Epithelial cell of proximal tubule (primary cell): ENCODE results near the gene RAB11FIP4. TPM values are rescaled to one million over a fixed set of nuclear protein-coding genes. Genes with fewer than 3 reads are reported as not detected.

Experiments used
- DNase-seq: peaks from one replicate; pipeline ENCODE4 v3.0.0-alpha.2; 2011; ENCODE audit warnings: low read depth
- H3K4me3 ChIP-seq: 2 replicates; pipeline ENCODE4 v1.5.1; 2011; ENCODE audit warnings: low read depth, mild to moderate bottlenecking, low read length
- total RNA-seq: library from RNA; depleted of rRNA; stranded (reverse); fragments of >200 nt; gene quantifications from 2 replicates; pipeline ENCODE4 v1.2.3, GENCODE V29; 2015
- TF ChIP-seq, protein P1 (sequence below): conservative IDR thresholded peaks from 2 replicates; pipeline ENCODE4 v1.5.1; 2012; ENCODE audit warnings: low read depth, mild to moderate bottlenecking, low read length

RAB11FIP4 gene
- total RNA-seq, 1 donor from 2014 or later = 15.1 TPM

DNA sequence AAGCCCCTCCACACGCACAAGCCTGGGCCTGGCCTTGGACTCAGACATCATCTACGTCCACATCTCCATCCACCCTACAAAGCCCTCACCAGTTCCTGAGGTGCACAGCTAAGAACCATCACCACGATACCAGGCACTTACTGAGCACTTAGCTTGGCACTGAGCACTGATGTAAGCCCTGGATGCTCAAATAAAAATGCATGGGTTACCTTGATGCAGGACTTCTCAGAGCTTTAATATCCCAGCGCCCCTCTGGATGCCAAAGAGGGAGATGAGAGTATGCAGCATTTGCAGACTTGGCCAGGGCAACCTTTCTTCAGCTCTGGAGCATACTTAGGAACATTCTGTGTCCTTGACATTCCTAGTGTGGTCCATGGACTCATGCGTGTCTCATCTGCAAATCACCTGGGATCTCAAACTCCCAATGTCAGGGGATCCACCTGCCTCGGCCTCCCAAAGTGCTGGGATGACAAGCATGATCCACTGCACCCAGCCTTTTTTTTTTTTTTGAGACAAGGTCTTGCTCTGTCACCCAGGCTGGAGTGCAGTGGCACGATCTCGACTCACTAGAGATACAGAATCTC is 69.8 kb downstream of the RAB11FIP4 start:
- no peak for DNase-seq
- no peak overlapping the region for H3K4me3 ChIP-seq
- TF ChIP-seq, protein P1, sequence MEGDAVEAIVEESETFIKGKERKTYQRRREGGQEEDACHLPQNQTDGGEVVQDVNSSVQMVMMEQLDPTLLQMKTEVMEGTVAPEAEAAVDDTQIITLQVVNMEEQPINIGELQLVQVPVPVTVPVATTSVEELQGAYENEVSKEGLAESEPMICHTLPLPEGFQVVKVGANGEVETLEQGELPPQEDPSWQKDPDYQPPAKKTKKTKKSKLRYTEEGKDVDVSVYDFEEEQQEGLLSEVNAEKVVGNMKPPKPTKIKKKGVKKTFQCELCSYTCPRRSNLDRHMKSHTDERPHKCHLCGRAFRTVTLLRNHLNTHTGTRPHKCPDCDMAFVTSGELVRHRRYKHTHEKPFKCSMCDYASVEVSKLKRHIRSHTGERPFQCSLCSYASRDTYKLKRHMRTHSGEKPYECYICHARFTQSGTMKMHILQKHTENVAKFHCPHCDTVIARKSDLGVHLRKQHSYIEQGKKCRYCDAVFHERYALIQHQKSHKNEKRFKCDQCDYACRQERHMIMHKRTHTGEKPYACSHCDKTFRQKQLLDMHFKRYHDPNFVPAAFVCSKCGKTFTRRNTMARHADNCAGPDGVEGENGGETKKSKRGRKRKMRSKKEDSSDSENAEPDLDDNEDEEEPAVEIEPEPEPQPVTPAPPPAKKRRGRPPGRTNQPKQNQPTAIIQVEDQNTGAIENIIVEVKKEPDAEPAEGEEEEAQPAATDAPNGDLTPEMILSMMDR = no peak

DNA sequence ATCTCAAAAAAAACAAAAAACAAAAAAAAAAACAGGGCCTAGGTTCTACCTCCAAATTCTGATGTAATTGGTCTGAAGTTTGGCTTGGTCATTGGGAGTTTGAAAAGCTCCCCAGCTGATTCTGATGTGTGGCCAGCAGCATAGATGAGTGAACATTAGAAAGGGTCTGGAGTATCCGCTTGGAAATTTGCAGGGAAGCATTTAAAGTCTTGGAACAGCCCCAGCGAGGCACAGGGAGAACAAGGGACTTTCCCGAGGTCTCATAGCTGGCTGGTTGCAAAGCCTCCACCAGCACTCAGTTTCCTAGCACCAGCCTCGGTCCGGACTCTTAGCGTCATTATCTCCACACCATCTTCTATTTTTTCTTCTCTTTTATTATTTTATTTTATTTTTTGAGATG is 70.8 kb downstream of the RAB11FIP4 start:
- DNase-seq = no peak
- H3K4me3 ChIP-seq = no peak overlapping the region
- TF ChIP-seq, protein P1 = no peak

DNA sequence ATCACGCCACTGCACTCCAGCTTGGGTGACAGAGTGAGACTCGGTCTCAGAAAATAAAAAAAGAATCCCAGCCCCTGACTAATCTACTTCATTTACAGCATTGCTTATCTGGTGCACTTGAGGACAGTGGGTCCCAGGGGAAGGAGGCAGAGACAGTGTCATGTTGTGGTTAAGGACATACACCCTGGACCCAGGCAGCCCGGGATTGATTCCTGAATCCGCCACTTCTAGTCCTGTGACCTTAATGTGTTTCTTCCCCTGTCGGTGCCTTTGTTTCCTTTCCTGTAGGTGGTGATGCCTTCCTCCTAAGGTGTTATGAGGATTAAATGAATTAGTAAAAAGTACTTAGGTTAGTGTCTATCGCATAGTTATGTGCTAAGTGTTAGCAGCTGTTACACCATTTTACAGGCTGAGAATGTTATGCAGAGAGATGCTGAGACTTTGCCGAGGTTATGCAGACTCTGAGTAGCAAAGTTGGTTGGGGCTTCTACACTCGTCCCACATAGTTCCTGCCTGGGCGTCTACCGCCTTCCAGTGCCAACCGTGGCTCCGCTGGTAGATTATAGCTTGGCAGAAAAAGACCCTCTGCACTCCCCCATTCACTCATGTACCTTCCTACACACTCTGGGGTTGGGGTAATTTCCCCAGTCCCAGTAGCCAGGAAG is 74.8 kb downstream of the RAB11FIP4 start:
- DNase-seq = no peak
- no peak overlapping the region for H3K4me3 ChIP-seq
- TF ChIP-seq, protein P1 = no peak

DNA sequence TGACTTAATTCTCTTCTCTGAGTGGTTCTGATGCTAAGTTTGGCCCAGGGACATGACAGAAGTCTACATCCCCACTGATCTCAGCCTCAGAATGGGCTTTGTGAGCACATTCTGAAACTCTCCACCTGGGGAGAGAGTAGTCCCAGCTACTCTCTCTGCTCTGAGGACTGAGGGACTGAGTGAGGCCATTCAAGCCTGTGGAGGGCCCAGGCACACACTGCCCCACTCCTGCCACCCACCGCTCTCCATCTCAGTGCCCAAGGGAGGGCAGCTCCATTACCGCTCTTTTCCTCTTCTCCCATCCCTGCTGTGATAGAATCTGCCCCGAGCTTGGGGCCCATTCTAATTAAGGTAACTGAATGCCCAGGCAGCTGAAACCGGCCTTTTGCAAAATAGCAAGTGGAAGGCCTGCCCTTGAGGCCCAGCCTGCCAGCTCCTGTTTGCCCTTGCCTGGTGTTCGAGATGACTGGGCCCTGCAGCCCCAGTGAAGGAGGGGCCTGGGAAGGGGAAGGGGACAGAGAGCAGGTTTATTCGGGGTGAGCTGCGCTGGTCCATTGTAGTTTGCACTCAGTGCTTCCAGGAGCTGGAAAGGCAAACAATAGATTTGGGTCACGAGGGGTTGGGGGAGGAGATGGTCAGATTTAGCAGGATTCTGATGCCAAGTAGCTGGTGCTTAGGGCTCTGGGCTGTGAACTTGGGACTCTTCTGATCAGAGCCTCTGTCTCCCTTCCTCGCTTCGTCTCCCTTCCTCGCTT is 76.2 kb downstream of the RAB11FIP4 start:
- no peak overlapping the region for H3K4me3 ChIP-seq
- TF ChIP-seq, protein P1 = no peak
- DNase-seq = no peak

DNA sequence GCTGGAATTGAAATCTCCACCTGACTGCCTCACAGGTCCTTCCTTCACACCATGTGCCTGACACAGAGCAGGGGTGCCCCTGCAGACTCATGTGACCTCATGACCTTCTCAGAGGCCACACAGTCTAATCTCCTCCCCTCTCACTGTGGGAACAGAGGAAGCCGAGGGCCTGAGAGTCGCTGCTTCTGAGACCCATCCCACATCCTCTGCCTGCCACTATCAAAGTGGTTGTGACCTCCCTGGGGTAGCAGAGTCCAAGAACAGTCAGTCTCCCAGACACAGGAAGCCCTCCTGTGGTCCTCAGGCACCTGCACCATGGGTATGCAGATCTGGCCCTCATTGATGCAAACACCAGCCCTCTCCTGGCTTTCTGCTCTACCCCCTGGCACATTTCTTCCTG is 78.5 kb downstream of the RAB11FIP4 start:
- H3K4me3 ChIP-seq = no peak overlapping the region
- TF ChIP-seq, protein P1 = no peak
- DNase-seq = no peak

DNA sequence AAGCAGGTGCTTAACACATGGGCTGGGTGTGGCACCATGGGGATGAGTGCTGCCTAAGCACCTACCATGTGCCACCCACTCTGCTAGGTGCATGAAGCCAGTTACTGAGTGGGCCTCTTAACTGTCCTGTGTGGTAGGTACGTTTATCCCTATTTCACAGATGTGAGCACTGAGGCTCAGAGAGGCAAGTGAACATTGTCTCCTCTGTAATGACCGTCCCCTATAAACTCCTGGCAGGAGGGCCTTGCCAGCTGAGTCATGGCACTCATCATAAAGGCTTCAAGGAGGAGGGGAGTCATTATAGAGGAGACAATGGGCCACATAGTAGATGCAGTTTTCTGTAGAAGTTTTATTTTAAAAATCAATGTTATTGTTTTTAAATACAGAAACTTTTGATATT is 79.1 kb downstream of the RAB11FIP4 start:
- H3K4me3 ChIP-seq = no peak overlapping the region
- TF ChIP-seq, protein P1 = no peak
- no peak for DNase-seq
